ENCODE results near the gene KLHL22.

- TF ChIP-seq YY1 (IDR thresholded peaks at IDR 0.05; ENCODE audit: low read depth) (no peak; the same call in 1 of the 2 replicates), MAX (IDR thresholded peaks at IDR 0.05) (no peak), EP300 (IDR thresholded peaks at IDR 0.05; ENCODE audit: borderline replicate concordance) (no peak), REST (IDR thresholded peaks at IDR 0.05; ENCODE audit: low read depth) (no peak), CEBPB (IDR thresholded peaks at IDR 0.05) (no peak), TEAD4 (IDR thresholded peaks at IDR 0.05) (no peak), RAD21 (IDR thresholded peaks at IDR 0.05; ENCODE audit: low read depth) (no peak), CREB1 (IDR thresholded peaks at IDR 0.05; ENCODE audit: low read depth) (no peak), TCF12 (IDR thresholded peaks at IDR 0.05; ENCODE audit: low read depth) (no peak), NFIC (IDR thresholded peaks at IDR 0.05) (no peak), ZBTB7A (IDR thresholded peaks at IDR 0.05; ENCODE audit: low read depth) (no peak), EGR1 (IDR thresholded peaks at IDR 0.05) (no peak)
These were observed 35.5 kb upstream of the KLHL22 start for GRCh38 chr22:20531154-20531403.
